ENCODE data around the gene RECQL5. TPM values are rescaled to one million over a fixed set of nuclear protein-coding genes. Genes with fewer than 3 reads are reported as not detected.

RECQL5 gene
- total RNA-seq, 4 donors from 2014 or later = 6.3 to 14.7 (median 11.9) TPM

DNA sequence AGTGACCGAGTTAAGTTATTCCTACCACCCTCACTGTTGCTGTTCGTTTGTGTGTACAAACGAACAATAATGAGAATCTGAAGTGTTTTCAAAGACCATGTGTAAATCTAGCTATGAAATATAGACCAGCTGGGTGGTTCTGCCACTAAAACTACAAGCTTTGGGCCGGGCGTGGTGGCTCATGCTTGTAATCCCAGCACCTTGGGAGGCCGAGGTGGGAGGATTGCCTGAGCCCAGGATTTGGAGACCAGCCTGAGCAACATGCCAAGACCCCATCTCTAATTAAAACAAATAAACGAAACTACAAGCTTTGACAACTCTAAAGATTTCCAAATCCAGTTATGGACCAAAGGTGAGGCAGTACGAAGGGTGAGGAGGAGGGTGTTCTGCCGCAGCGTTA is 973 bp downstream of the RECQL5 start:
- Histone ChIP-seq H3K9me3 (no peaks in the 10 kb centered on the region), H3K27ac (replicated peaks in 1 of 4) (no peak overlapping the region), H3K36me3 (peaks cover 23 to 60% (median 45%) of the 10 kb centered on the region in 4 donors), H3K27me3 (no peaks in the 10 kb centered on the region), H3K4me1 (peaks cover 21 to 48% (median 37%) of the 10 kb centered on the region in 4 donors), H3K4me3 (peak overlapping the region; percentile 82 to 98 (median 90))
- 87% methylated on average over 10 of the region's 10 CpGs for WGBS
- no peak for DNase-seq (ENCODE audit: extremely low spot score)
- intact Hi-C loops (cut with DNase I) = no loop called here
- TF ChIP-seq POLR2A (IDR thresholded peaks at IDR 0.05; ENCODE audit: low read depth) (no peak), EP300 (IDR thresholded peaks at IDR 0.05) (no peak), POLR2AphosphoS5 (IDR thresholded peaks at IDR 0.05) (no peak)
- TF ChIP-seq, protein P1, sequence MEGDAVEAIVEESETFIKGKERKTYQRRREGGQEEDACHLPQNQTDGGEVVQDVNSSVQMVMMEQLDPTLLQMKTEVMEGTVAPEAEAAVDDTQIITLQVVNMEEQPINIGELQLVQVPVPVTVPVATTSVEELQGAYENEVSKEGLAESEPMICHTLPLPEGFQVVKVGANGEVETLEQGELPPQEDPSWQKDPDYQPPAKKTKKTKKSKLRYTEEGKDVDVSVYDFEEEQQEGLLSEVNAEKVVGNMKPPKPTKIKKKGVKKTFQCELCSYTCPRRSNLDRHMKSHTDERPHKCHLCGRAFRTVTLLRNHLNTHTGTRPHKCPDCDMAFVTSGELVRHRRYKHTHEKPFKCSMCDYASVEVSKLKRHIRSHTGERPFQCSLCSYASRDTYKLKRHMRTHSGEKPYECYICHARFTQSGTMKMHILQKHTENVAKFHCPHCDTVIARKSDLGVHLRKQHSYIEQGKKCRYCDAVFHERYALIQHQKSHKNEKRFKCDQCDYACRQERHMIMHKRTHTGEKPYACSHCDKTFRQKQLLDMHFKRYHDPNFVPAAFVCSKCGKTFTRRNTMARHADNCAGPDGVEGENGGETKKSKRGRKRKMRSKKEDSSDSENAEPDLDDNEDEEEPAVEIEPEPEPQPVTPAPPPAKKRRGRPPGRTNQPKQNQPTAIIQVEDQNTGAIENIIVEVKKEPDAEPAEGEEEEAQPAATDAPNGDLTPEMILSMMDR (IDR thresholded peaks at IDR 0.05) = no peak

DNA sequence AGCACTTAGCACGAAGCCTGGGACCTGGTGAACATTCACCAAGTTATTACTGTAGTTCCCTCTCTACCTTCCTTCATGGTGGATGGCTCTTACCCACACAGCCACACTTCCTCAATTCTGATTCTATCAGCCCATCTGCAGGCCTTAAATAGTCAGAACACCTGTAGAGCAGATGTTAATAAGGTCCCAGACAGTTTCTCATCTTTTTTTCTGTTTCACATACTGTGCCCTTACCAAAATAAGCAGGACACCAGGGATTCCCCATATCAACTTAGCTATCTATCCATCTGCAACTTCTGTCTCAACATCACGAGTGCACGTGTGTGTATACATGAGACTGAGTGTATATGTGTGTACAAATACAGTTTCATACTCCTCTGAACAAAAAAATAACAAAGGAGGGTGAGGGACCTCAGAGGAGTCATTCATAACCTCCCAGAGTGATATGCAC is 2.8 kb downstream of the RECQL5 start:
- peaks cover 21 to 58% (median 43%) of the 10 kb centered on the region in 4 donors for H3K36me3 ChIP-seq
- WGBS = 88% methylated on average over 3 of the region's 3 CpGs

GRCh38 chr17:75662511-75662910 is 4.4 kb downstream of the RECQL5 start:
- Histone ChIP-seq H3K36me3 (peaks cover 19 to 65% (median 37%) of the 10 kb centered on the region in 4 donors), H3K4me1 (peaks cover 9 to 17% (median 13%) of the 10 kb centered on the region in 4 donors), H3K27me3 (no peaks in the 10 kb centered on the region), H3K4me3 (no peak overlapping the region), H3K27ac (replicated peaks in 1 of 4) (no peak overlapping the region), H3K9me3 (no peaks in the 10 kb centered on the region)
- TF ChIP-seq POLR2AphosphoS5 (IDR thresholded peaks at IDR 0.05) = no peak
- no peak for TF ChIP-seq EP300 (IDR thresholded peaks at IDR 0.05)
- no peak for TF ChIP-seq POLR2A (IDR thresholded peaks at IDR 0.05; ENCODE audit: low read depth)
- TF ChIP-seq, protein P1 (IDR thresholded peaks at IDR 0.05) = no peak
- no peak for DNase-seq (ENCODE audit: extremely low spot score)
- intact Hi-C loops (cut with DNase I) = no loop called here
- 97% methylated on average over 9 of the region's 9 CpGs for WGBS

More for the DNA sequence above, 2.8 kb downstream of the RECQL5 start:
- H3K27me3 ChIP-seq = no peaks in the 10 kb centered on the region
- H3K4me3 ChIP-seq = no peak overlapping the region
- peaks cover 21 to 31% (median 28%) of the 10 kb centered on the region in 4 donors for H3K4me1 ChIP-seq
- DNase-seq (ENCODE audit: extremely low spot score) = no peak
- intact Hi-C loops (cut with DNase I) = no loop called here
- H3K9me3 ChIP-seq = no peaks in the 10 kb centered on the region
- TF ChIP-seq POLR2A (IDR thresholded peaks at IDR 0.05; ENCODE audit: low read depth) = no peak
- no peak for TF ChIP-seq POLR2AphosphoS5 (IDR thresholded peaks at IDR 0.05)
- TF ChIP-seq EP300 (IDR thresholded peaks at IDR 0.05) = no peak
- no peak overlapping the region for H3K27ac ChIP-seq (replicated peaks in 1 of 4)

DNA sequence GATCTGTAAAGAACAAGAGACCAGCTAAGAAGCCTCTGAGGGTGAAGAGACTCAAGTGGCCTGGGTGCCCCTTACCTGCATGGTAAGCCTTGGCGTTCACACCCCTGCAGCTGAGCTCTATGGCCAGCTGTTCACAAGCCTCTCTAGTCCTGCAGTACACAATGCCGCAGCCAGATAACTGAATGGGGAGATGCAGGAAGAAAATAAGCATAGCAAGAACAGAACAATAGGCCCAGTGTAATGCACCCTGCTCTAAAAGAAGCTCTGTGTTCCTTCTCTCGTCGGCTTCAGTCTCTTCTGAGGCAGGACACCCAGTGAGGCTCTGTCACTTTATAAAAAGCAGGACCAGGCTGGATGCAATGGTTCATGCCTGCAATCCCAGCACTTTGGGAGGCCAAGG is 5.4 kb downstream of the RECQL5 start:
- TF ChIP-seq, protein P1 (IDR thresholded peaks at IDR 0.05) = no peak
- TF ChIP-seq POLR2AphosphoS5 (IDR thresholded peaks at IDR 0.05) (no peak), EP300 (IDR thresholded peaks at IDR 0.05) (no peak), POLR2A (IDR thresholded peaks at IDR 0.05; ENCODE audit: low read depth) (no peak)
- 89% methylated on average over 4 of the region's 4 CpGs for WGBS
- H3K27ac ChIP-seq (replicated peaks in 1 of 4) = no peak overlapping the region
- peaks cover 26 to 75% (median 43%) of the 10 kb centered on the region in 4 donors for H3K36me3 ChIP-seq
- H3K27me3 ChIP-seq = no peaks in the 10 kb centered on the region
- no peak for DNase-seq (ENCODE audit: extremely low spot score)
- H3K4me1 ChIP-seq = peaks cover 9 to 16% (median 11%) of the 10 kb centered on the region in 4 donors
- H3K9me3 ChIP-seq = no peaks in the 10 kb centered on the region
- intact Hi-C loops (cut with DNase I) = no loop called here
- H3K4me3 ChIP-seq = no peak overlapping the region

DNA sequence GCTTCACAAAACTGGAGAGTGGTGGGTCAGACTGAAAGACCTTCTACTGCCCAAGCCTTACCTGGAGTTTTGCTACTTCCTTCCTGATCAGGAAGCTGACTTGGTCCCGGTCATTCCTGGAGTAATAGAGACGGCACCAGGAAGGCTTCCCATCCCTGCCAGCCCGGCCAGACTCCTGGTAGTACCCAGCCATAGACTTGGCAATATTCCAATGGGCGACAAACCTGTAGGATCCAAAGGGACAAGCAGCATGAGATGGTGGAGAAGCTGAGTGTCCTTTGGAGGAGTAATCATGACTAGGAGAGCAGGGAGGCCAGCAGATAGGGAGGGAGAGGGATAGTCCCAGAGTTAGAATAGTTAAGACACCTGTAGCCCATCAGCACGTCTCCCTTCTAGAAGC is 8.7 kb downstream of the RECQL5 start:
- no peak for TF ChIP-seq POLR2AphosphoS5 (IDR thresholded peaks at IDR 0.05)
- TF ChIP-seq, protein P1 (IDR thresholded peaks at IDR 0.05) = no peak
- no peak for TF ChIP-seq POLR2A (IDR thresholded peaks at IDR 0.05; ENCODE audit: low read depth)
- no peak for TF ChIP-seq EP300 (IDR thresholded peaks at IDR 0.05)
- 83% methylated on average over 5 of the region's 5 CpGs for WGBS
- intact Hi-C loops (cut with DNase I) = no loop called here
- Histone ChIP-seq H3K4me1 (peaks cover 0 to under 1% (median 0%) of the 10 kb centered on the region in 4 donors), H3K27me3 (no peaks in the 10 kb centered on the region), H3K4me3 (no peak overlapping the region), H3K27ac (replicated peaks in 1 of 4) (no peak overlapping the region), H3K36me3 (peaks cover 33 to 93% (median 61%) of the 10 kb centered on the region in 4 donors), H3K9me3 (no peaks in the 10 kb centered on the region)
- DNase-seq (ENCODE audit: extremely low spot score) = no peak

Data from esophagus muscularis mucosa (tissue), 4 donors.